Measurements from ENCODE around the gene RAB3GAP2. TPM values are rescaled to one million over a fixed set of nuclear protein-coding genes. Genes with fewer than 3 reads are reported as not detected.

Gene RAB3GAP2
- total RNA-seq, 3 donors from 2014 or later = 30.9 to 43.2 (median 42.3) TPM

GRCh38 chr1:220299337-220299736 is 27.1 kb upstream of the RAB3GAP2 start:
- H3K36me3 ChIP-seq = no peaks in the 10 kb centered on the region
- H3K27ac ChIP-seq = no peak overlapping the region
- no peak for DNase-seq (ENCODE audit: low spot score in 2 of 2)
- H3K9me3 ChIP-seq = no peaks in the 10 kb centered on the region
- no peaks in the 10 kb centered on the region for H3K4me1 ChIP-seq
- no peak for TF ChIP-seq POLR2AphosphoS5 (IDR thresholded peaks at IDR 0.05)
- TF ChIP-seq, protein P1, sequence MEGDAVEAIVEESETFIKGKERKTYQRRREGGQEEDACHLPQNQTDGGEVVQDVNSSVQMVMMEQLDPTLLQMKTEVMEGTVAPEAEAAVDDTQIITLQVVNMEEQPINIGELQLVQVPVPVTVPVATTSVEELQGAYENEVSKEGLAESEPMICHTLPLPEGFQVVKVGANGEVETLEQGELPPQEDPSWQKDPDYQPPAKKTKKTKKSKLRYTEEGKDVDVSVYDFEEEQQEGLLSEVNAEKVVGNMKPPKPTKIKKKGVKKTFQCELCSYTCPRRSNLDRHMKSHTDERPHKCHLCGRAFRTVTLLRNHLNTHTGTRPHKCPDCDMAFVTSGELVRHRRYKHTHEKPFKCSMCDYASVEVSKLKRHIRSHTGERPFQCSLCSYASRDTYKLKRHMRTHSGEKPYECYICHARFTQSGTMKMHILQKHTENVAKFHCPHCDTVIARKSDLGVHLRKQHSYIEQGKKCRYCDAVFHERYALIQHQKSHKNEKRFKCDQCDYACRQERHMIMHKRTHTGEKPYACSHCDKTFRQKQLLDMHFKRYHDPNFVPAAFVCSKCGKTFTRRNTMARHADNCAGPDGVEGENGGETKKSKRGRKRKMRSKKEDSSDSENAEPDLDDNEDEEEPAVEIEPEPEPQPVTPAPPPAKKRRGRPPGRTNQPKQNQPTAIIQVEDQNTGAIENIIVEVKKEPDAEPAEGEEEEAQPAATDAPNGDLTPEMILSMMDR (IDR thresholded peaks at IDR 0.05) = no peak
- no peak for TF ChIP-seq POLR2A (IDR thresholded peaks at IDR 0.05)
- intact Hi-C loops (cut with DNase I; ENCODE audit: low total_unique reads) = no loop called here
- no peaks in the 10 kb centered on the region for H3K27me3 ChIP-seq
- H3K4me3 ChIP-seq = no peak overlapping the region

- Histone ChIP-seq H3K27ac (peak overlapping the region in 1 of 2 donors; percentile 8), H3K9me3 (no peaks in the 10 kb centered on the region), H3K36me3 (no peaks in the 10 kb centered on the region), H3K4me1 (no peaks in the 10 kb centered on the region), H3K27me3 (no peaks in the 10 kb centered on the region), H3K4me3 (no peak overlapping the region)
- DNase-seq (ENCODE audit: low spot score in 2 of 2) = no peak
- intact Hi-C loops (cut with DNase I; ENCODE audit: low total_unique reads) = no loop called here
- no peak for TF ChIP-seq POLR2AphosphoS5 (IDR thresholded peaks at IDR 0.05)
- TF ChIP-seq, protein P1 (IDR thresholded peaks at IDR 0.05) = no peak
- no peak for TF ChIP-seq POLR2A (IDR thresholded peaks at IDR 0.05)
Observed at GRCh38 chr1:220298470-220299205, 26.4 kb upstream of the RAB3GAP2 start.

- intact Hi-C loops (cut with DNase I; ENCODE audit: low total_unique reads) = no loop called here
- no peaks in the 10 kb centered on the region for H3K9me3 ChIP-seq
- no peak overlapping the region for H3K4me3 ChIP-seq
- no peak for TF ChIP-seq POLR2AphosphoS5 (IDR thresholded peaks at IDR 0.05)
- TF ChIP-seq, protein P1 (IDR thresholded peaks at IDR 0.05) = no peak
- TF ChIP-seq POLR2A (IDR thresholded peaks at IDR 0.05) = no peak
- H3K4me1 ChIP-seq = no peaks in the 10 kb centered on the region
- no peaks in the 10 kb centered on the region for H3K27me3 ChIP-seq
- DNase-seq (ENCODE audit: low spot score in 2 of 2) = no peak
- peak overlapping the region in 1 of 2 donors; percentile 8 for H3K27ac ChIP-seq
- no peaks in the 10 kb centered on the region for H3K36me3 ChIP-seq
Observed at GRCh38 chr1:220296981-220297380, 24.7 kb upstream of the RAB3GAP2 start.

DNA sequence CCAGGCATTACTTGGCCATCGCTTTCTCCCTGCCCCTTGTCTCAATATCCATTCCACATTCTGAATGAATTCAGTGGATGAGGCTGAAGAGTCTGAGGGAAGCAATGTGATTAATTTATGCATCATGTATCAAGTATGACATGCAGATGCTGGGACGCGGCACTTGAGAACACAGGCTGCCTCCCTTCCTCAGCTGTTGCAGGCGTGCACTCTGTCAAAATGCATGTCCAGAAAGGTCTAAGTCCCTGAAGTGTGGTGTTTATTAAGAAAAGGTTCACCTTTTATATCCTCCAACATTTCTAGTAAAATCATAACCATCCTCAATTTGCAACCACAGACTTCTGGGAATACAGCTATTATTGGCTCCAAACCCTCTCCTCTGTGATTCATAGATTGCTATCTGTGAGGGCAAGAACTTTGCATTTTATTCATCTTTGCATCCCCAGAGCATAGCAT is 22.6 kb upstream of the RAB3GAP2 start:
- intact Hi-C loops (cut with DNase I; ENCODE audit: low total_unique reads) = no loop called here
- DNase-seq (ENCODE audit: low spot score in 2 of 2) = no peak
- H3K4me3 ChIP-seq = no peak overlapping the region
- H3K9me3 ChIP-seq = no peaks in the 10 kb centered on the region
- no peaks in the 10 kb centered on the region for H3K36me3 ChIP-seq
- H3K27ac ChIP-seq = no peak overlapping the region
- H3K4me1 ChIP-seq = no peaks in the 10 kb centered on the region
- TF ChIP-seq, protein P1 (IDR thresholded peaks at IDR 0.05) = no peak
- TF ChIP-seq POLR2AphosphoS5 (IDR thresholded peaks at IDR 0.05) = no peak
- no peak for TF ChIP-seq POLR2A (IDR thresholded peaks at IDR 0.05)
- no peaks in the 10 kb centered on the region for H3K27me3 ChIP-seq

- intact Hi-C loops (cut with DNase I; ENCODE audit: low total_unique reads) = no loop called here
- H3K36me3 ChIP-seq = no peaks in the 10 kb centered on the region
Observed at GRCh38 chr1:220291580-220291979, 19.3 kb upstream of the RAB3GAP2 start.

More at GRCh38 chr1:220291580-220291979, 19.3 kb upstream of the RAB3GAP2 start:
- H3K9me3 ChIP-seq = no peaks in the 10 kb centered on the region
- no peak overlapping the region for H3K4me3 ChIP-seq
- DNase-seq (ENCODE audit: low spot score in 2 of 2) = no peak
- no peaks in the 10 kb centered on the region for H3K27me3 ChIP-seq
- H3K27ac ChIP-seq = no peak overlapping the region
- H3K4me1 ChIP-seq = no peaks in the 10 kb centered on the region
- TF ChIP-seq POLR2AphosphoS5 (IDR thresholded peaks at IDR 0.05) = no peak
- TF ChIP-seq POLR2A (IDR thresholded peaks at IDR 0.05) = no peak
